COLO829 (cell line): ENCODE results near the gene LYZL4.

Experiments used
- DNase-seq: peaks from one replicate; pipeline ENCODE4 v3.0.0; 2012; ENCODE audit warnings: low spot score

LYZL4 gene

GRCh38 chr3:42371776-42372175 lies 38.6 kb downstream of the LYZL4 start:
- no peak for DNase-seq

- no peak for DNase-seq
These were observed 40.6 kb downstream of the LYZL4 start for GRCh38 chr3:42369832-42370231.

- no peak for DNase-seq
These were observed 41.1 kb downstream of the LYZL4 start for GRCh38 chr3:42369304-42369703.

GRCh38 chr3:42368861-42369260 lies 41.5 kb downstream of the LYZL4 start:
- no peak for DNase-seq

GRCh38 chr3:42367903-42368302 lies 42.5 kb downstream of the LYZL4 start:
- no peak for DNase-seq

GRCh38 chr3:42366550-42366949 lies 43.9 kb downstream of the LYZL4 start:
- no peak for DNase-seq

GRCh38 chr3:42357335-42357734 lies 53.1 kb downstream of the LYZL4 start:
- DNase-seq = no peak

GRCh38 chr3:42355612-42356011 lies 54.8 kb downstream of the LYZL4 start:
- DNase-seq = no peak

GRCh38 chr3:42353631-42354030 lies 56.8 kb downstream of the LYZL4 start:
- DNase-seq = no peak

- peak; percentile 50 for DNase-seq
These were observed 59.2 kb downstream of the LYZL4 start for GRCh38 chr3:42351207-42351606.

- DNase-seq = no peak
These were observed 60.4 kb downstream of the LYZL4 start for GRCh38 chr3:42349765-42350594.

- no peak for DNase-seq
These were observed 62.5 kb downstream of the LYZL4 start for GRCh38 chr3:42347928-42348327.
